Natural killer cell (primary cell): ENCODE measurements around the gene ZMYND19. TPM values are rescaled to one million over a fixed set of nuclear protein-coding genes. Genes with fewer than 3 reads are reported as not detected.

ENCODE experiments used
- ATAC-seq, 3 donors: fragments of 150-1000 bp in 2 of 3; fragments of 200-7000 bp in 1 of 3; cut with Tn5 transposase; 1 replicate in 1 of 3; 2 replicates in 2 of 3; pipeline ENCODE4 v1.10.0; 2021; ENCODE audit warnings: mild to moderate bottlenecking in 2 of 3, moderate library complexity in 2 of 3
- DNase-seq, 2 donors: peaks; one replicate each; pipeline versions ENCODE4 v3.0.0 to v3.0.0-alpha.2; 2013 to 2021; ENCODE audit warnings: mixed read lengths in 1 of 2
- H3K27ac ChIP-seq: one replicate; pipeline ENCODE4 v1.5.1; 2013; ENCODE audit warnings: mild to moderate bottlenecking, low read length
- H3K27me3 ChIP-seq: one replicate; pipeline ENCODE4 v1.6.1; 2013; ENCODE audit warnings: low read length; ENCODE audit not compliant: control insufficient read depth, insufficient read depth
- H3K36me3 ChIP-seq: one replicate; pipeline ENCODE4 v1.6.1; 2013; ENCODE audit warnings: low read length; ENCODE audit not compliant: control insufficient read depth, insufficient read depth
- H3K4me1 ChIP-seq: one replicate; pipeline ENCODE4 v1.6.1; 2013; ENCODE audit warnings: low read length; ENCODE audit not compliant: control insufficient read depth, insufficient read depth
- H3K4me3 ChIP-seq: one replicate; pipeline ENCODE4 v1.5.1; 2013; ENCODE audit warnings: low read length
- H3K9me3 ChIP-seq: one replicate; pipeline ENCODE4 v1.6.1; 2013; ENCODE audit warnings: low read length; ENCODE audit not compliant: control insufficient read depth, insufficient read depth
- H3K27ac Mint-ChIP-seq, 2 donors: one replicate each; pipeline ENCODE4 v1.8.0; 2022; ENCODE audit warnings: mild to moderate bottlenecking in 2 of 2, mixed read lengths in 2 of 2, moderate library complexity in 1 of 2
- H3K27me3 Mint-ChIP-seq, 2 donors: one replicate each; pipeline ENCODE4 v1.8.0; 2022; ENCODE audit warnings: low read depth in 2 of 2, mixed read lengths in 2 of 2
- H3K36me3 Mint-ChIP-seq: one replicate; pipeline ENCODE4 v1.8.0; 2022; ENCODE audit warnings: mixed read lengths
- H3K4me1 Mint-ChIP-seq, 2 donors: one replicate each; pipeline ENCODE4 v1.8.0; 2022; ENCODE audit warnings: mixed read lengths in 2 of 2
- H3K4me3 Mint-ChIP-seq: one replicate; pipeline ENCODE4 v1.8.0; 2022; ENCODE audit warnings: mild to moderate bottlenecking, moderate library complexity, mixed read lengths
- H3K9me3 Mint-ChIP-seq, 2 donors: one replicate each; pipeline ENCODE4 v1.8.0; 2022; ENCODE audit warnings: mixed read lengths in 2 of 2
- WGBS: methylation state at CpG from one replicate; pipeline ENCODE4 v1.1.7; 2013; ENCODE audit warnings: missing lambda C conversion rate; ENCODE audit not compliant: insufficient coverage; 5-methylcytosine and 5-hydroxymethylcytosine counted together
- intact Hi-C: fragments of 100-400 bp; cut with micrococcal nuclease; formaldehyde crosslinking; loops from one replicate; pipeline ENCODE4 v1.14.2; 2022
- total RNA-seq, 4 donors: library from RNA; stranded (reverse); fragments of 120-200 nt in 1 of 4; gene quantifications; one replicate each; pipeline versions ENCODE4 v1.2.3 to v1.2.4, GENCODE V29; 2013 to 2022
- TF ChIP-seq, protein P1 (sequence below): fragments of 200-600 bp; IDR thresholded peaks from one replicate; pipeline ENCODE4 v1.8.0; 2022; ENCODE audit warnings: antibody characterized with exemption

ZMYND19 gene
- total RNA-seq, 3 donors from 2014 or later (not counting 1 experiment from before 2014, with no cell fraction given) = 6.5 to 18.8 (median 16.3) TPM

DNA sequence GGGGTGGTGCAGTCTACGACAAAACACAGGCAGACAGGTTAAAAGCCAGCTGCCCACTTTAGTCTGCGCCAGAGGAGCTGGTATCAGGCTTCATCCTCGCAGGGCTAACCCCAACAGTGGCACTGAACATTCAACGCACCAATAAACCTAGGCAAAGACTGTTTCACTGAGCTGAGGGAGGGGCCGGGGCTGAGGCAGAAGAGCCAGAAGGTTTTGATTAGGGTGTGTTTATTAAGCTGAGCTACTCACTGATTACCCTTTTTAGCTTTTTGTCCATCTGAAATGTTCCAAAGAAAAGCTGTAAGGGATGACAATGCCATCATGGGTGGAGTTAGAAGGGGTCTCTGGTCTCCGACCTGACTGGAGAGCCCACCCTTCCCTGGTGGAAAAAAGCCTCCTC is 1.4 kb downstream of the ZMYND19 start:
- no peak overlapping the region for H3K4me3 Mint-ChIP-seq
- DNase-seq (no peak), ATAC-seq (no peak)
- H3K27me3 ChIP-seq = no peaks in the 10 kb centered on the region
- H3K4me1 ChIP-seq = peaks cover 17% of the 10 kb centered on the region
- WGBS = 99% methylated on average over 6 of the region's 6 CpGs
- intact Hi-C loops = no loop called here
- no peaks in the 10 kb centered on the region for H3K36me3 Mint-ChIP-seq
- peaks cover 22% of the 10 kb centered on the region for H3K36me3 ChIP-seq
- H3K27me3 Mint-ChIP-seq = no peaks in the 10 kb centered on the region
- no peaks in the 10 kb centered on the region for H3K9me3 ChIP-seq
- TF ChIP-seq, protein P1, sequence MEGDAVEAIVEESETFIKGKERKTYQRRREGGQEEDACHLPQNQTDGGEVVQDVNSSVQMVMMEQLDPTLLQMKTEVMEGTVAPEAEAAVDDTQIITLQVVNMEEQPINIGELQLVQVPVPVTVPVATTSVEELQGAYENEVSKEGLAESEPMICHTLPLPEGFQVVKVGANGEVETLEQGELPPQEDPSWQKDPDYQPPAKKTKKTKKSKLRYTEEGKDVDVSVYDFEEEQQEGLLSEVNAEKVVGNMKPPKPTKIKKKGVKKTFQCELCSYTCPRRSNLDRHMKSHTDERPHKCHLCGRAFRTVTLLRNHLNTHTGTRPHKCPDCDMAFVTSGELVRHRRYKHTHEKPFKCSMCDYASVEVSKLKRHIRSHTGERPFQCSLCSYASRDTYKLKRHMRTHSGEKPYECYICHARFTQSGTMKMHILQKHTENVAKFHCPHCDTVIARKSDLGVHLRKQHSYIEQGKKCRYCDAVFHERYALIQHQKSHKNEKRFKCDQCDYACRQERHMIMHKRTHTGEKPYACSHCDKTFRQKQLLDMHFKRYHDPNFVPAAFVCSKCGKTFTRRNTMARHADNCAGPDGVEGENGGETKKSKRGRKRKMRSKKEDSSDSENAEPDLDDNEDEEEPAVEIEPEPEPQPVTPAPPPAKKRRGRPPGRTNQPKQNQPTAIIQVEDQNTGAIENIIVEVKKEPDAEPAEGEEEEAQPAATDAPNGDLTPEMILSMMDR = no peak
- H3K27ac ChIP-seq = no peak overlapping the region
- no peaks in the 10 kb centered on the region for H3K9me3 Mint-ChIP-seq
- no peak overlapping the region for H3K27ac Mint-ChIP-seq
- H3K4me1 Mint-ChIP-seq = peaks cover 6 to 14% of the 10 kb centered on the region in 2 donors
- H3K4me3 ChIP-seq = no peak overlapping the region

DNA sequence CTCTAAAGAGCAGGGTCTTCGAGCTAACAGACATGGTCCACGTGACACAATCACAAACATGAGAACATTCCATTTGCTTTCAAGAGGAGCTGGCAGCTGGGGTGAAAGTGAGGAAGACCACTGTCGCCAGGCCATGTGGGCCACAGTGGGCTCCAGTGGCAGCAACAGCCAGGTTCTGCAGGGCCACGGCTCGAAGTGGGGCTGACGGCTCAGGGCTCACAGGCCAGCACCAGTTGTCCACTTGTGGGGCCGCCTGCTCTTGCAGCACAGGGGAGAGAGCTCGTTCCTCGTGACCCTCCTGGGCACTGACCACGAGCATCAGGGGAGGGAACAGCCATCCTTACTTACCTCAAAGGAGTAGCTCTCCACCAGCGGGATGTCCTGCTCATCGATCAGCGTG is 2.0 kb downstream of the ZMYND19 start:
- H3K27ac Mint-ChIP-seq = no peak overlapping the region
- WGBS = 92% methylated on average over 13 of the region's 13 CpGs

DNA sequence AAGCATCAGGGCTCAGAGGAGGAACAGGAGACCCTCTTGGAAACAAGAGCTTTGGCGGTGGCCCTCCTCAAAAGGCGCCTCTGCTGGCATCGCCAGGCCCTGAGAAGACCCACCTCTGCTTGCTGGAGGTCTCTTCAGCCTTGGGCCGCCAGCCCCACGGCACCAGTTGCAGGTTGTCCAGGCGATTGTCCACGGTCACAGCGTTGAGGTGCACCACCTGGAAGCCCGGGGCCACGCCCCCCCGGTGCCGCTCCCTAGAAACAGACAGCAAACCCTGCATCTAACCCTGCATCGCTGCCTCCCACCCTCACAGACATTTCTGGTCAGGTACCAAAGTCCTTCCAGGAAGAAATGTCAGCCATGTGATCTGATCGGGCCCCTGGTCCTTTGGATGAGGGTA is 3.5 kb downstream of the ZMYND19 start:
- WGBS = 96% methylated on average over 14 of the region's 14 CpGs
- no peak for ATAC-seq
- H3K36me3 ChIP-seq = peaks cover 30% of the 10 kb centered on the region
- DNase-seq = no peak
- Mint-ChIP-seq H3K4me3 (no peak overlapping the region), H3K9me3 (no peaks in the 10 kb centered on the region), H3K36me3 (no peaks in the 10 kb centered on the region), H3K27ac (no peak overlapping the region), H3K4me1 (peaks cover 6 to 14% of the 10 kb centered on the region in 2 donors), H3K27me3 (no peaks in the 10 kb centered on the region)
- no peaks in the 10 kb centered on the region for H3K27me3 ChIP-seq
- H3K9me3 ChIP-seq = no peaks in the 10 kb centered on the region
- intact Hi-C loops = no loop called here
- no peak overlapping the region for H3K4me3 ChIP-seq
- no peak overlapping the region for H3K27ac ChIP-seq
- TF ChIP-seq, protein P1 = no peak
- peaks cover 17% of the 10 kb centered on the region for H3K4me1 ChIP-seq

More for the DNA sequence above, 2.0 kb downstream of the ZMYND19 start:
- intact Hi-C loops = no loop called here
- no peaks in the 10 kb centered on the region for H3K27me3 Mint-ChIP-seq
- Histone ChIP-seq H3K4me3 (no peak overlapping the region), H3K27me3 (no peaks in the 10 kb centered on the region), H3K4me1 (peaks cover 17% of the 10 kb centered on the region), H3K27ac (no peak overlapping the region), H3K9me3 (no peaks in the 10 kb centered on the region), H3K36me3 (peaks cover 22% of the 10 kb centered on the region)
- peak overlapping the region; percentile 61 for H3K4me3 Mint-ChIP-seq
- ATAC-seq (no peak), DNase-seq (no peak)
- H3K9me3 Mint-ChIP-seq = no peaks in the 10 kb centered on the region
- TF ChIP-seq, protein P1 = no peak
- peaks cover 6 to 14% of the 10 kb centered on the region in 2 donors for H3K4me1 Mint-ChIP-seq
- H3K36me3 Mint-ChIP-seq = no peaks in the 10 kb centered on the region

DNA sequence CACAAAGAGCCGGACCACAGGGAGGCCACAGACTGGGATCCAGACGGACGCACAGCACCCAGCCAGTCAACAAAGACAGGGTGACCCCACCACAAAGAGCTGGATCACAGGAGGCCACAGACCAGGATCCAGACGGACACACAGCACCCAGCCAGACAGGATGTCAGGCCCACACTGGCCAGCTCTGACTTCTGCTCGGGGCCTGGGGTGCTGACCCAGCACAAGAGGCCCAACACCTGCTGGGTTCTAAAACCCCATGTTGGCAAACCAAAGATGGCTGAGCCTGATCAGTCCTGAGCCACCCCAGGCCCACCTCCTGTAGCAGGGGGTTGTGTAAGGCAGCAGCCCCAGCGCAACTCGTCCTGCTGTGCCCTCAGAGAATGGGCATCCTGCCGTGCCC is 6.4 kb downstream of the ZMYND19 start:
- no peaks in the 10 kb centered on the region for H3K9me3 ChIP-seq
- H3K4me3 ChIP-seq = no peak overlapping the region
- intact Hi-C loops = no loop called here
- ATAC-seq (no peak), DNase-seq (no peak)
- Mint-ChIP-seq H3K36me3 (no peaks in the 10 kb centered on the region), H3K27me3 (no peaks in the 10 kb centered on the region), H3K4me1 (peaks cover 6 to 13% of the 10 kb centered on the region in 2 donors), H3K27ac (no peak overlapping the region), H3K9me3 (no peaks in the 10 kb centered on the region), H3K4me3 (no peak overlapping the region)
- no peak overlapping the region for H3K27ac ChIP-seq
- peaks cover 30% of the 10 kb centered on the region for H3K36me3 ChIP-seq
- TF ChIP-seq, protein P1 = no peak
- 95% methylated on average over 8 of the region's 8 CpGs for WGBS
- no peaks in the 10 kb centered on the region for H3K27me3 ChIP-seq
- H3K4me1 ChIP-seq = peaks cover 6% of the 10 kb centered on the region
